GM12875 (cell line): ENCODE measurements around the gene ERGIC3.
A peak's percentile ranks its signal among the peaks of the same experiment; 100 is the strongest.

Experiments
- H3K4me3 ChIP-seq: one replicate; pipeline ENCODE4 v1.5.1; 2011; ENCODE audit warnings: low read depth, low read length, control low read depth
- TF ChIP-seq, protein P1 (sequence below): IDR thresholded peaks from 2 replicates; pipeline ENCODE4 v1.5.1; 2011; ENCODE audit warnings: low read depth, mild to moderate bottlenecking, control low read depth, inconsistent platforms, low read length, moderate library complexity, borderline replicate concordance; ENCODE audit not compliant: insufficient read depth

ERGIC3 gene

DNA sequence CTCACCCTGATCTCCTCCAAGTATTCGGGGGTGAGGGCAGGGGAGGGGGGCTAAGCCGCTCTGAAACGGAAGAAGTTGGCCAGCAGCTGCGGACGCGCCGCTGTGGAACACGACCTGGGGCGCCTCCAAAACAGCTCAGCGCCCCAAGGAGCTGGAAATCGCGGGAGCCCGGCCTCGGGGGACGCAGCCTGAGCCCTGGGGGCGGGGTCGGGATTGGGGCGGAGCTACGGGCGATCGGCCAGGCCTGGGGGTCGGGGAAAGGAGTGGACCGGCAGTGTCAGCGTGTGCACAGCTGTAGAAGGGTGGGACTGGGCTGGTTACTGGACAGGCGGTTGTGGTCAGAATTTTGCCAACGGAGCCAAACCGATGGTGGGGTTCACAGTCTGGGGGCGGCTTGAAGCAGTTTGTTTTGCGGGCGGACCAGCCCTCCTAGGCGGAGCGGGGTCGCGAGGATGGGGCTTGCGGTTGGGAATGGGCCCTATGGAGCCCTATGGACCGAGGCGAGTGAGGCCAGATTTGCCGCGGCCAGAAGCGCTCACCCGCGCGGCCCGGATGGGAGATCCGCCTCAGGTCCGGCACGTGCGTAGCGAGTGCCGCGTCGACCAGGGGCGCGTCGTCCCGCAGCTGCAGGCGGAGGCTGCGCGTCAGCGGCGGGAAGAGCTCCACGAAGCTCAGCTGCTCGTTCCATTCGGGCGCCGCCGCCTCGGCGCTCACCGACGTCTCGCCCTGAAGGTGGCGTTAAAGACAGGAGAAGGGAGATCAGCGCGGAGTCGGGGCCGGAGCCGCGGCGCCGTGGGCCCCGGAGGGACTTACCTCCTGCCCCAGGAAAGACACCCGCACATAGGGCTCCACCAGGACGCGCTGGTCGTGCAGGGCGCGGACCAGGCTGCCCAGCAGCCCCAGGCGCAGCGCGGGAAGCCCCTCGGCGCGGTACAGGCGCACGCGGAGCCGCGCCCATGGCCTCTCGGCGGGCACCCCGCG lies 59.4 kb downstream of the ERGIC3 start:
- TF ChIP-seq, protein P1, sequence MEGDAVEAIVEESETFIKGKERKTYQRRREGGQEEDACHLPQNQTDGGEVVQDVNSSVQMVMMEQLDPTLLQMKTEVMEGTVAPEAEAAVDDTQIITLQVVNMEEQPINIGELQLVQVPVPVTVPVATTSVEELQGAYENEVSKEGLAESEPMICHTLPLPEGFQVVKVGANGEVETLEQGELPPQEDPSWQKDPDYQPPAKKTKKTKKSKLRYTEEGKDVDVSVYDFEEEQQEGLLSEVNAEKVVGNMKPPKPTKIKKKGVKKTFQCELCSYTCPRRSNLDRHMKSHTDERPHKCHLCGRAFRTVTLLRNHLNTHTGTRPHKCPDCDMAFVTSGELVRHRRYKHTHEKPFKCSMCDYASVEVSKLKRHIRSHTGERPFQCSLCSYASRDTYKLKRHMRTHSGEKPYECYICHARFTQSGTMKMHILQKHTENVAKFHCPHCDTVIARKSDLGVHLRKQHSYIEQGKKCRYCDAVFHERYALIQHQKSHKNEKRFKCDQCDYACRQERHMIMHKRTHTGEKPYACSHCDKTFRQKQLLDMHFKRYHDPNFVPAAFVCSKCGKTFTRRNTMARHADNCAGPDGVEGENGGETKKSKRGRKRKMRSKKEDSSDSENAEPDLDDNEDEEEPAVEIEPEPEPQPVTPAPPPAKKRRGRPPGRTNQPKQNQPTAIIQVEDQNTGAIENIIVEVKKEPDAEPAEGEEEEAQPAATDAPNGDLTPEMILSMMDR = peak; percentile 44

DNA sequence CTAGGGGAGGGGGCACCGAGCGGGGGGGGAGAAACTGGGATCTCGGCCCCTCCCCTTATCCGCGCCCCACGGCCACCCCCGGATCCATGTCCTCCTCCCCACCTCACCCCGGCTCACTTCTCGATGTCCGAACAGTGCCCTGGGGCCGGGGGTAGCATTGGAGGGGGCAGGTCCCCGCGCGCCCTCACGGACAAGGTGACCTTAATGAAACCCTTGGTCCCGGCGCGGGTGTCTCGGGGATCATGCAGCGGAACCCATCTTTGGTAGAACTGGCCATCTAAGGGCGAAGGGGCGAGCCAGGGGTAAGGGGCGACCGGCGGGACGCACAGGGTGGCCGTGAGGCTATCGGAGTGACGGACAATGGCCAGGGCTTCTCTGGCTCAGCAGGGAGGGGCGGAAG lies 60.1 kb downstream of the ERGIC3 start:
- TF ChIP-seq, protein P1 = no peak
- no peak overlapping the region for H3K4me3 ChIP-seq

More for the DNA sequence above, 59.4 kb downstream of the ERGIC3 start:
- H3K4me3 ChIP-seq = peak overlapping the region; percentile 27

DNA sequence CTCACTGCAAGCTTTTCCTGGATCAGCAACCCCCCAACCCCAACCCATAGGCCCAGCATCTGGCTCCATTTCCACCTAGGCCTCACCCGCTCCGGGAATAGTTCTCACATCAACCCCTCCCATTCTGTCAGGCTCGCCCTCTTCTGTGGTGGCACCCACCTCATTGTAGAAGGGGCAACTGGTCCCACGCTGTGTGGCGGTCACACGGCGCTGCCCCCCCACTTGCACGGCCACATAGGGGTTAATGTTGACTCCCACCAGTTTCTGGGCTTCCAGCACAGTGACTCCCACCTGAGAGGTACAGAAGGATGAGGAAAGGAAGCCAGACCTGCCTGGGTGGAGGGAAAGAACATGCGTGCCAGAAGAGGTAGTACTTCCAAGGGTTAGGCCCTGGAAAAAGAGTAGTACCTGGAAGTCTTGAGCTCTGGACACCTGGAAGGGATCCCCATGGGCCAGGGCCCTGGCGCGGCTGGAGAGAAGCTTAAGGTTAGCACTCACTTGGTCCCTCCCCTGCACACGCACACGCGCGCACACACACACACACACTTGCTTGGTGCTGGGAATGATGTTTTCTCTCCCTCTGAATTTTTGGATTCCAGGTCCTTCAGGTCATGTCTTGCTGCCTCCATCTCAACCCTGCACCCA lies 61.1 kb downstream of the ERGIC3 start:
- TF ChIP-seq, protein P1 = no peak

DNA sequence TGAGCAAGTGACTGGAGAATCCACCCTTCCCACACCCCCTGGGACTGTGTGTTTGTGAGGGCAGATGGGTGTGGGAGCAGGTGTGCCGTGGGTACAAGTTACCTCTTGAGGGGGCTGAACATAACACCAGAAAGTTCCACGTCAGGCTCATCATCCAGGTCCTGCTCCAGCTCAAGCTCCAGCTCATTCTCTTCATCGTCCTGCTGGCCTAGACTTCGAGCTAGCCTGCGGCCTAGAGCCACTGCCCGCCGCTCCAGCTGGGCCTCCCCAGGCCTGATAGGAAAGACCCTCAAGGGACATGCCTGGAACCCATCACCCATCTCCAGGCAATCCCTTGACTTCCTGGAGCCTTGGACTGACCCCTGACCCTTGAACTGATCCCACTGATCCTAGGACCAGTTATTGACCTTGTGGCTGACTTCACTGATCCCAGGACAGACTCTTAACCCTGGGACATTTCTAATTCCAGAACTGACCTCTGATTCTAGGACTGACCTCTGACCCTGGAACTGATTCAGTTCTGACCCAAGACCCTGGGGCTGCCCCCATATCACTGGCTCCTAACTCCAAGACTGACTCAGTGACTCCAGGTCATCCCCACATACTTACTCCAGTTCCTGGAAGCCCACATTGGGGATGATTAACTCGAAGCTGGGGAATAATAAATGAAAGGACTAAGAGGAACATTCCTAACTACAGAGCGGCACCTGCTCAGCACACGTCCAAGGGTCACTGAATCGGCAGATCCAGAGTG lies 62.0 kb downstream of the ERGIC3 start:
- TF ChIP-seq, protein P1 = no peak
- H3K4me3 ChIP-seq = no peak overlapping the region

More for the DNA sequence above, 61.1 kb downstream of the ERGIC3 start:
- H3K4me3 ChIP-seq = no peak overlapping the region

DNA sequence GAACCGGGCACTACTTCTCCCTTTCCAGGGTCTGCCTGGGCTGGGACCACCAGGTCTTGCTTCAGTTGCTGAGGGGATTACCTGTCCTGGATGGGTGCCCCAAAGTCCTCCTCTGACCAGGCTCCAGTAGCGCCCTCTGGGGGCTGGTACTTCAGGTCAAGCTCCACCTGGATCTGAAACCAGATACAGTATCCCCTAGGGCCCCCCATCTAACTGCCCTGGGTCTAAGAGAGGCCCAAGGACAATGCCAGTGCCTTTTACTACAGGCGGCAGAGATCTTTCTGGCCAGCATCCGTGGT lies 62.5 kb downstream of the ERGIC3 start:
- no peak overlapping the region for H3K4me3 ChIP-seq
- TF ChIP-seq, protein P1 = no peak

DNA sequence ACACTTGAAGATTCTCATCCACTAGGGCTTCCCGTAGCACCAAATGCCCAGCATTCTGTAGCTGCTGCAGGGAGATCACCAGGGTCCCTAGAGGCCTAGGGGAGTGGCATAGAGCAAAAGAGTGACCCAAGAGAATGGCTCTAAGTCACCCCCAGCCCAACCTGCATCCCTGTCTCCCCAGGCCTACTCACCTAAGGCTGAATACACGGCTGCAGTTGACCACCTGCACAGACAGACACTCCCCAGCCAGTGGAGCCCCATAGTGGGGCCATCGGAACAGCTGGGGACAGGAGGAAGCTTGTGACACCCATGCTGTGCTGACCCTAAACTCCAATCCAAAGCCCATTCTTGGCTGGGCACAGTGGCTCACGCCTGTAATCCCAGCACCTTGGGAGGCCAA lies 64.2 kb downstream of the ERGIC3 start:
- TF ChIP-seq, protein P1 = no peak
- no peak overlapping the region for H3K4me3 ChIP-seq
